Loucy (cell line): Measurements from ENCODE around the gene AGBL4.

Experiments used
- CTCF ChIP-seq: fragments of 200-600 bp; sonication (generic); conservative IDR thresholded peaks from 2 replicates; pipeline ENCODE4 v1.5.1; 2014; ENCODE audit warnings: mild to moderate bottlenecking, antibody characterized with exemption, low read length
- EZH2phosphoT487 ChIP-seq: fragments of 200-600 bp; IDR thresholded peaks from 2 replicates; pipeline ENCODE4 v1.6.1; 2018; ENCODE audit warnings: antibody characterized with exemption, mild to moderate bottlenecking, moderate library complexity, borderline replicate concordance

DNA sequence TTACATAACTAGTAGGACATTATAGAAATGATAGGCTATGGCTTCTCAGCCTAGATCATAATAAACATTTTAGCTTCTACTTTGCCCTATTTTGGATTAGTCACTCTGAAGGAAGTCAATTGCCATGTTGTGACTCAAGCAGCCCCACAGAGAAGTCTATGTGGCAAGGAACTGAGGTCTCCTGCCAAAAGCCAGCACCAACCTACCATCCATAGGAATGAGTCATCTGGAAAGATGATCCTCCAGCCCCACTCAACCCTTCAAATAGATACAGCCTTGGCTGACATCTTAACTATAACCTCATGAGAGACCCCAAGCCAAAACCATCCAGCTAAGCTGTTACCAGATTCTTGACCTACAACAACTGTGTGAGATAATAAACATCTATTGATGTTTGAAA is 1170.7 kb downstream of the AGBL4 start:
- TF ChIP-seq CTCF: no peak
- no peak for TF ChIP-seq EZH2phosphoT487
